Testis (tissue), 2 donors: Measurements from ENCODE around the gene PDK2.

ENCODE experiments used
- POLR2A ChIP-seq: fragments of 450-650 bp; IDR thresholded peaks from one replicate; pipeline ENCODE4 v1.6.1; 2017; ENCODE audit warnings: antibody characterized with exemption, mild to moderate bottlenecking, moderate library complexity
- TF ChIP-seq, protein P1 (sequence below), 3 experiments: fragments of 450-650 bp in 2 of 3; fragments of 200-600 bp in 1 of 3; sonication (generic) in 1 of 3; IDR thresholded peaks; one replicate each; pipeline ENCODE4 v1.5.1; 2016 to 2019; ENCODE audit warnings: antibody characterized with exemption in 3 of 3, mild to moderate bottlenecking in 2 of 3, moderate library complexity in 1 of 3

DNA sequence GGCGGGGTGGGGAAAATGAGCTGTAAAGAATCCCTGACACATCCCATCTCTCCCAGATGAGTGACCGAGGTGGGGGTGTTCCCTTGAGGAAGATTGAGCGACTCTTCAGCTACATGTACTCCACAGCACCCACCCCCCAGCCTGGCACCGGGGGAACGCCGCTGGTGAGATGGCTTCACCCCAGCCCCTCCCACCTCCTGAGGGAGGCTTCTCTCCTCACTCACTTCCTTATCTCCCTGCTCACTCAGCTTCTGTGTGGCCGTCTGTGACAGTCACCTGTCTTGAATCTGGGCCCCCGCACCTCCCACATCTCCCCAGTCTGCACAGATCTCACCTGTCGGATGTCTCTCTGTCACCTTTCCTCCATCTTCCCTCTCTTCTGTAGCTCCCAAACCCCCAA, 13.4 kb downstream of the PDK2 start:
- no peak for TF ChIP-seq POLR2A
- TF ChIP-seq, protein P1, sequence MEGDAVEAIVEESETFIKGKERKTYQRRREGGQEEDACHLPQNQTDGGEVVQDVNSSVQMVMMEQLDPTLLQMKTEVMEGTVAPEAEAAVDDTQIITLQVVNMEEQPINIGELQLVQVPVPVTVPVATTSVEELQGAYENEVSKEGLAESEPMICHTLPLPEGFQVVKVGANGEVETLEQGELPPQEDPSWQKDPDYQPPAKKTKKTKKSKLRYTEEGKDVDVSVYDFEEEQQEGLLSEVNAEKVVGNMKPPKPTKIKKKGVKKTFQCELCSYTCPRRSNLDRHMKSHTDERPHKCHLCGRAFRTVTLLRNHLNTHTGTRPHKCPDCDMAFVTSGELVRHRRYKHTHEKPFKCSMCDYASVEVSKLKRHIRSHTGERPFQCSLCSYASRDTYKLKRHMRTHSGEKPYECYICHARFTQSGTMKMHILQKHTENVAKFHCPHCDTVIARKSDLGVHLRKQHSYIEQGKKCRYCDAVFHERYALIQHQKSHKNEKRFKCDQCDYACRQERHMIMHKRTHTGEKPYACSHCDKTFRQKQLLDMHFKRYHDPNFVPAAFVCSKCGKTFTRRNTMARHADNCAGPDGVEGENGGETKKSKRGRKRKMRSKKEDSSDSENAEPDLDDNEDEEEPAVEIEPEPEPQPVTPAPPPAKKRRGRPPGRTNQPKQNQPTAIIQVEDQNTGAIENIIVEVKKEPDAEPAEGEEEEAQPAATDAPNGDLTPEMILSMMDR (IDR thresholded peaks at IDR 0.05): no peak
